Stomach (tissue), 4 donors: ENCODE measurements around the gene AFAP1.

Experiments used
- POLR2A ChIP-seq, 4 donors: fragments of 450-650 bp; IDR thresholded peaks; one replicate each; pipeline ENCODE4 v1.6.1; 2016; ENCODE audit warnings: antibody characterized with exemption in 4 of 4, control low read depth in 2 of 4, mild to moderate bottlenecking in 1 of 4, moderate library complexity in 1 of 4
- POLR2AphosphoS5 ChIP-seq, 3 donors: sonication (generic); formaldehyde crosslinking; IDR thresholded peaks; one replicate each; pipeline ENCODE4 v1.6.1; 2016; ENCODE audit warnings: antibody characterized with exemption in 3 of 3
- TF ChIP-seq, protein P1 (sequence below), 7 experiments: fragments of 450-650 bp in 4 of 7; fragments of 200-600 bp in 3 of 7; sonication (generic) in 3 of 7; IDR thresholded peaks; one replicate each; pipeline ENCODE4 v1.5.1; 2016 to 2019; ENCODE audit warnings: antibody characterized with exemption in 7 of 7, control low read depth in 2 of 7, mild to moderate bottlenecking in 1 of 7

DNA sequence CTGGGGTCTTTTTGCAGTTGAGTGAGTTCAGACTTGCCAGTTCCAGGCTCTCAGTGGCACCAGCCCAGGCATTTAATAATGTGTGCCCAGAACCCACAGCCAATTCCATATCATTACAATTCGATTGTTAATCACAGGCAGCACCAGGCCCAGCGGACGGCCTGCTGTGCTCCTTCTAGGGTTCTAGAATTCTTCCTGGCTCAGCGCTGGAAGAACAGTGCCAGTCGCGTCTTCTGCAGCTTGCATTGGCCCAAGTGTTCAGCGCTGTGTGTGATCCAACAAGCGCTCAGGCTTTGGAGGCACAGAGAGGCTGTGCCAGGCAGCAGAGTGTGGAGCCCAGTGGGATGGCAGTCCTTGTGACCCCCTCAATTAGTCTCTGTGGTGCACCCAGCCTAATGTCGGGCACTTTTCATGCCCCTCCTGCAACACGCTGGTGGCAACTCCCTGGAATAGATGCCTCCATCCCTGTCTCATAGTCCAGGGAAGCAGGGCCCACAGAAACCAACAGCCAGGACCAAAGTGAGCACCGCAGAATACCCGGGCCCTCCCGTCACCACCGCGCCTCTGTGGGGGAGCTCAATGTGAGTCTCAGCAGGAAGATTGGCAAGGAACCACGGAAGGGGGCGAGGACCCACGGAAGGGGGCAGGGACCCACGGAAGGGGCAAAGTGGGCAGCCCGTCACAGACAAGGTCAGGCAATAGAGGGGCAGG, 193.2 kb downstream of the AFAP1 start:
- TF ChIP-seq, protein P1, sequence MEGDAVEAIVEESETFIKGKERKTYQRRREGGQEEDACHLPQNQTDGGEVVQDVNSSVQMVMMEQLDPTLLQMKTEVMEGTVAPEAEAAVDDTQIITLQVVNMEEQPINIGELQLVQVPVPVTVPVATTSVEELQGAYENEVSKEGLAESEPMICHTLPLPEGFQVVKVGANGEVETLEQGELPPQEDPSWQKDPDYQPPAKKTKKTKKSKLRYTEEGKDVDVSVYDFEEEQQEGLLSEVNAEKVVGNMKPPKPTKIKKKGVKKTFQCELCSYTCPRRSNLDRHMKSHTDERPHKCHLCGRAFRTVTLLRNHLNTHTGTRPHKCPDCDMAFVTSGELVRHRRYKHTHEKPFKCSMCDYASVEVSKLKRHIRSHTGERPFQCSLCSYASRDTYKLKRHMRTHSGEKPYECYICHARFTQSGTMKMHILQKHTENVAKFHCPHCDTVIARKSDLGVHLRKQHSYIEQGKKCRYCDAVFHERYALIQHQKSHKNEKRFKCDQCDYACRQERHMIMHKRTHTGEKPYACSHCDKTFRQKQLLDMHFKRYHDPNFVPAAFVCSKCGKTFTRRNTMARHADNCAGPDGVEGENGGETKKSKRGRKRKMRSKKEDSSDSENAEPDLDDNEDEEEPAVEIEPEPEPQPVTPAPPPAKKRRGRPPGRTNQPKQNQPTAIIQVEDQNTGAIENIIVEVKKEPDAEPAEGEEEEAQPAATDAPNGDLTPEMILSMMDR (IDR thresholded peaks at IDR 0.05): no peak
- TF ChIP-seq POLR2A (IDR thresholded peaks at IDR 0.05) (no peak), POLR2AphosphoS5 (IDR thresholded peaks at IDR 0.05) (no peak)
